H9 (cell line): ENCODE results near the gene ERI3. TPM values are rescaled to one million over a fixed set of nuclear protein-coding genes. Genes with fewer than 3 reads are reported as not detected.
A peak's percentile ranks its signal among the peaks of the same experiment; 100 is the strongest.

Source experiments
- DNase-seq: peaks from one replicate; pipeline ENCODE4 v3.0.0-alpha.2; 2017
- H2AFZ ChIP-seq: one replicate; pipeline ENCODE4 v1.6.1; 2013; ENCODE audit warnings: mild to moderate bottlenecking, low read length, control low read depth, moderate library complexity
- H2AK5ac ChIP-seq: 2 replicates; pipeline ENCODE4 v1.6.1; 2013; ENCODE audit warnings: low read length, control low read depth, mixed read lengths; ENCODE audit not compliant: insufficient read length
- H2BK120ac ChIP-seq: one replicate; pipeline ENCODE4 v1.6.1; 2013; ENCODE audit warnings: low read depth, mild to moderate bottlenecking, low read length, control low read depth, inconsistent platforms; ENCODE audit not compliant: poor library complexity, severe bottlenecking
- H2BK12ac ChIP-seq: 2 replicates; pipeline ENCODE4 v1.6.1; 2013; ENCODE audit warnings: low read length, control low read depth, mixed read lengths, low read depth; ENCODE audit not compliant: insufficient read length
- H2BK15ac ChIP-seq: 2 replicates; pipeline ENCODE4 v1.6.1; 2013; ENCODE audit warnings: low read depth, low read length, control low read depth
- H2BK20ac ChIP-seq: one replicate; pipeline ENCODE4 v1.6.1; 2013; ENCODE audit warnings: low read depth, mild to moderate bottlenecking, low read length, control low read depth, inconsistent platforms; ENCODE audit not compliant: poor library complexity, severe bottlenecking
- H2BK5ac ChIP-seq: 2 replicates; pipeline ENCODE4 v1.6.1; 2013; ENCODE audit warnings: low read length, control low read depth, mixed read lengths; ENCODE audit not compliant: insufficient read length
- H3K14ac ChIP-seq: 2 replicates; pipeline ENCODE4 v1.6.1; 2013; ENCODE audit warnings: low read length, control low read depth; ENCODE audit not compliant: insufficient read depth
- H3K18ac ChIP-seq: 2 replicates; pipeline ENCODE4 v1.6.1; 2013; ENCODE audit warnings: low read depth, mild to moderate bottlenecking, mixed read lengths, low read length, control low read depth; ENCODE audit not compliant: insufficient read length
- H3K23ac ChIP-seq: 2 replicates; pipeline ENCODE4 v1.6.1; 2013; ENCODE audit warnings: low read length, control low read depth, mixed read lengths, low read depth; ENCODE audit not compliant: insufficient read length
- H3K23me2 ChIP-seq: 2 replicates; pipeline ENCODE4 v1.6.1; 2013; ENCODE audit warnings: low read depth, mild to moderate bottlenecking, mixed read lengths, low read length, control low read depth; ENCODE audit not compliant: insufficient read length, poor library complexity, severe bottlenecking
- H3K27ac ChIP-seq: 2 replicates; pipeline ENCODE4 v1.5.1; 2013; ENCODE audit warnings: low read length, control low read depth, mixed read lengths, low read depth; ENCODE audit not compliant: insufficient read length
- H3K27me3 ChIP-seq: 2 replicates; pipeline ENCODE4 v1.6.1; 2013; ENCODE audit warnings: low read length, control low read depth, inconsistent platforms; ENCODE audit not compliant: insufficient read depth
- H3K4ac ChIP-seq: 2 replicates; pipeline ENCODE4 v1.6.1; 2013; ENCODE audit warnings: low read depth, mild to moderate bottlenecking, control low read depth, inconsistent platforms, low read length, moderate library complexity
- H3K4me1 ChIP-seq: 2 replicates; pipeline ENCODE4 v1.6.1; 2013; ENCODE audit warnings: low read length, control low read depth, inconsistent platforms; ENCODE audit not compliant: insufficient read depth
- H3K4me2 ChIP-seq: 2 replicates; pipeline ENCODE4 v1.6.1; 2013; ENCODE audit warnings: low read length, control low read depth, mixed read lengths; ENCODE audit not compliant: insufficient read length, insufficient read depth
- H3K56ac ChIP-seq: 2 replicates; pipeline ENCODE4 v1.6.1; 2013; ENCODE audit warnings: low read depth, mild to moderate bottlenecking, mixed read lengths, low read length, control low read depth; ENCODE audit not compliant: insufficient read length
- H3K79me1 ChIP-seq: 2 replicates; pipeline ENCODE4 v1.6.1; 2013; ENCODE audit warnings: low read depth, mild to moderate bottlenecking, moderate library complexity, low read length, control low read depth, inconsistent platforms; ENCODE audit not compliant: insufficient read depth, poor library complexity, severe bottlenecking
- H3K79me2 ChIP-seq: 2 replicates; pipeline ENCODE4 v1.6.1; 2013; ENCODE audit warnings: low read length, control low read depth, inconsistent platforms; ENCODE audit not compliant: insufficient read depth
- H3K9ac ChIP-seq: 2 replicates; pipeline ENCODE4 v1.6.1; 2013; ENCODE audit warnings: low read length, control low read depth, mixed read lengths; ENCODE audit not compliant: insufficient read length; ENCODE audit errors: extremely low read depth
- H3K9me3 ChIP-seq: one replicate; pipeline ENCODE4 v1.6.1; 2013; ENCODE audit warnings: low read depth, low read length, inconsistent platforms; ENCODE audit not compliant: control insufficient read depth
- H3T11ph ChIP-seq: one replicate; pipeline ENCODE4 v1.6.1; 2013; ENCODE audit warnings: mild to moderate bottlenecking, low read length, control low read depth, inconsistent platforms
- H4K20me1 ChIP-seq: one replicate; pipeline ENCODE4 v1.6.1; 2013; ENCODE audit not compliant: control insufficient read depth, insufficient read length, insufficient read depth
- H4K5ac ChIP-seq: 2 replicates; pipeline ENCODE4 v1.6.1; 2013; ENCODE audit warnings: low read depth, mild to moderate bottlenecking, mixed read lengths, low read length, control low read depth; ENCODE audit not compliant: insufficient read length
- H4K8ac ChIP-seq: replicated peaks from 2 replicates; pipeline ENCODE4 v1.6.1; 2013; ENCODE audit warnings: low read length, control low read depth, mixed read lengths, low read depth; ENCODE audit not compliant: insufficient read length
- H4K91ac ChIP-seq: 2 replicates; pipeline ENCODE4 v1.6.1; 2013; ENCODE audit warnings: low read depth, mild to moderate bottlenecking, moderate library complexity, mixed read lengths, low read length, control low read depth; ENCODE audit not compliant: insufficient read length
- H3K27ac Mint-ChIP-seq, 3 experiments: 2 replicates in 2 of 3; 3 replicates in 1 of 3; pipeline ENCODE4 v1.8.0; 2020 to 2021; ENCODE audit warnings: mixed read lengths in 3 of 3, mild to moderate bottlenecking in 1 of 3, moderate library complexity in 1 of 3
- H3K27me3 Mint-ChIP-seq: 2 replicates; pipeline ENCODE4 v1.8.0; 2021; ENCODE audit warnings: low read depth, mild to moderate bottlenecking, moderate library complexity, mixed read lengths
- H3K36me3 Mint-ChIP-seq, 3 experiments: 2 replicates in 2 of 3; 3 replicates in 1 of 3; pipeline ENCODE4 v1.8.0; 2020 to 2021; ENCODE audit warnings: low read depth in 3 of 3, mixed read lengths in 3 of 3; ENCODE audit not compliant: insufficient read depth in 1 of 3
- H3K4me1 Mint-ChIP-seq, 2 experiments: 2 replicates each; pipeline ENCODE4 v1.8.0; 2020; ENCODE audit warnings: mixed read lengths in 2 of 2
- H3K4me3 Mint-ChIP-seq, 2 experiments: 2 replicates in 1 of 2; 3 replicates in 1 of 2; pipeline ENCODE4 v1.8.0; 2020 to 2021; ENCODE audit warnings: mild to moderate bottlenecking in 2 of 2, mixed read lengths in 2 of 2, moderate library complexity in 1 of 2
- H3K9me3 Mint-ChIP-seq, 2 experiments: 2 replicates in 1 of 2; 3 replicates in 1 of 2; pipeline ENCODE4 v1.8.0; 2020; ENCODE audit warnings: mild to moderate bottlenecking in 2 of 2, mixed read lengths in 2 of 2, moderate library complexity in 1 of 2
- WGBS: extraction: QIAGEN DNeasy Blood & Tissue Kit; methylation state at CpG from one replicate; pipeline ENCODE4 v1.1.7; 2013; ENCODE audit warnings: missing lambda C conversion rate, low lambda C conversion rate, mixed read lengths; ENCODE audit not compliant: insufficient read length; ENCODE audit errors: extremely low coverage; 5-methylcytosine and 5-hydroxymethylcytosine counted together
- total RNA-seq: library from RNA; stranded (reverse); gene quantifications from 2 replicates; pipeline ENCODE4 v1.2.1, GENCODE V29; 2021
- TF ChIP-seq, protein P1 (sequence below): fragments of 200-600 bp; sonication (generic); conservative IDR thresholded peaks from 3 replicates; pipeline ENCODE4 v1.8.0; 2021; ENCODE audit warnings: antibody characterized with exemption, mild to moderate bottlenecking

Gene ERI3
- total RNA-seq, 1 experiment from 2014 or later = 61.6 TPM

GRCh38 chr1:44293761-44294315 lies 61.2 kb downstream of the ERI3 start:
- H2AFZ ChIP-seq = no peak overlapping the region
- H3K56ac ChIP-seq = no peak overlapping the region
- no peak overlapping the region for H2AK5ac ChIP-seq
- Mint-ChIP-seq H3K4me3 (no peak overlapping the region), H3K27ac (peak overlapping the region in 2 of 3 experiments; percentile 34 to 81; a peak in 1 of 7 replicates), H3K27me3 (no peaks in the 10 kb centered on the region), H3K36me3 (peaks cover 11 to 25% (median 25%) of the 10 kb centered on the region in 3 experiments; a peak in 6 of 7 replicates), H3K4me1 (peaks cover 5 to 9% of the 10 kb centered on the region in 2 experiments; a peak in 2 of 4 replicates), H3K9me3 (no peaks in the 10 kb centered on the region)
- H3K4me2 ChIP-seq = no peak overlapping the region
- no peak overlapping the region for H3K27ac ChIP-seq
- no peak overlapping the region for H4K91ac ChIP-seq
- H2BK5ac ChIP-seq = no peak overlapping the region
- H3K18ac ChIP-seq = no peak overlapping the region
- no peaks in the 10 kb centered on the region for H3K27me3 ChIP-seq
- no peak overlapping the region for H3K23ac ChIP-seq
- no peak overlapping the region for H3K9ac ChIP-seq
- DNase-seq = no peak
- no peak overlapping the region for H2BK20ac ChIP-seq
- H2BK12ac ChIP-seq = no peak overlapping the region
- no peak overlapping the region for H2BK15ac ChIP-seq
- H3K79me2 ChIP-seq = no peaks in the 10 kb centered on the region
- no peaks in the 10 kb centered on the region for H4K20me1 ChIP-seq
- no peak overlapping the region for H3T11ph ChIP-seq
- no peak overlapping the region for H2BK120ac ChIP-seq
- no CpG with 5 or more reads among the region's 9 CpGs for WGBS
- no peaks in the 10 kb centered on the region for H3K79me1 ChIP-seq
- H3K4ac ChIP-seq = no peak overlapping the region
- H3K14ac ChIP-seq = no peak overlapping the region
- TF ChIP-seq, protein P1, sequence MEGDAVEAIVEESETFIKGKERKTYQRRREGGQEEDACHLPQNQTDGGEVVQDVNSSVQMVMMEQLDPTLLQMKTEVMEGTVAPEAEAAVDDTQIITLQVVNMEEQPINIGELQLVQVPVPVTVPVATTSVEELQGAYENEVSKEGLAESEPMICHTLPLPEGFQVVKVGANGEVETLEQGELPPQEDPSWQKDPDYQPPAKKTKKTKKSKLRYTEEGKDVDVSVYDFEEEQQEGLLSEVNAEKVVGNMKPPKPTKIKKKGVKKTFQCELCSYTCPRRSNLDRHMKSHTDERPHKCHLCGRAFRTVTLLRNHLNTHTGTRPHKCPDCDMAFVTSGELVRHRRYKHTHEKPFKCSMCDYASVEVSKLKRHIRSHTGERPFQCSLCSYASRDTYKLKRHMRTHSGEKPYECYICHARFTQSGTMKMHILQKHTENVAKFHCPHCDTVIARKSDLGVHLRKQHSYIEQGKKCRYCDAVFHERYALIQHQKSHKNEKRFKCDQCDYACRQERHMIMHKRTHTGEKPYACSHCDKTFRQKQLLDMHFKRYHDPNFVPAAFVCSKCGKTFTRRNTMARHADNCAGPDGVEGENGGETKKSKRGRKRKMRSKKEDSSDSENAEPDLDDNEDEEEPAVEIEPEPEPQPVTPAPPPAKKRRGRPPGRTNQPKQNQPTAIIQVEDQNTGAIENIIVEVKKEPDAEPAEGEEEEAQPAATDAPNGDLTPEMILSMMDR = no peak
- H4K5ac ChIP-seq = no peak overlapping the region
- H3K4me1 ChIP-seq = no peaks in the 10 kb centered on the region
- H4K8ac ChIP-seq = no peak overlapping the region
- H3K23me2 ChIP-seq = no peaks in the 10 kb centered on the region
- H3K9me3 ChIP-seq = no peaks in the 10 kb centered on the region
